ENCODE data around the gene PGAM2. TPM values are rescaled to one million over a fixed set of nuclear protein-coding genes. Genes with fewer than 3 reads are reported as not detected.

Gene PGAM2
- total RNA-seq, 1 experiment from 2014 or later, result 8.7 TPM

- Histone ChIP-seq H4K5ac (ENCODE audit: insufficient read length, low read depth, low read length) (no peak overlapping the region), H3K23ac (ENCODE audit: insufficient read length, low read depth, low read length) (no peak overlapping the region), H3K56ac (ENCODE audit: insufficient read length, low read depth, low read length) (no peak overlapping the region), H2BK12ac (ENCODE audit: insufficient read length, low read depth, low read length) (no peak overlapping the region), H3K27me3 (ENCODE audit: insufficient read depth, low read length) (no peaks in the 10 kb centered on the region; the same call in 1 of the 2 replicates), H2AK5ac (ENCODE audit: insufficient read length, low read length) (no peak overlapping the region), H3K27ac (ENCODE audit: insufficient read length, low read depth, low read length) (no peak overlapping the region), H3K79me1 (ENCODE audit: insufficient read depth, low read depth, low read length, poor library complexity, severe bottlenecking) (no peaks in the 10 kb centered on the region), H3K79me2 (ENCODE audit: insufficient read depth, low read length) (no peaks in the 10 kb centered on the region), H2BK20ac (ENCODE audit: low read depth, low read length, poor library complexity, severe bottlenecking) (no peak overlapping the region), H3K4ac (ENCODE audit: low read depth, low read length) (no peak overlapping the region), H3K4me1 (ENCODE audit: insufficient read depth, low read length) (no peaks in the 10 kb centered on the region; the same call in 1 of the 2 replicates), H3K23me2 (ENCODE audit: insufficient read length, low read depth, low read length, poor library complexity, severe bottlenecking) (peaks cover 10% of the 10 kb centered on the region), H2BK15ac (ENCODE audit: low read depth, low read length) (no peak overlapping the region), H4K8ac (replicated peaks; ENCODE audit: insufficient read length, low read depth, low read length) (no peak overlapping the region), H2BK120ac (ENCODE audit: low read depth, low read length, poor library complexity, severe bottlenecking) (no peak overlapping the region), H4K20me1 (ENCODE audit: control insufficient read depth, insufficient read depth, insufficient read length) (no peaks in the 10 kb centered on the region), H3K14ac (ENCODE audit: insufficient read depth, low read length) (no peak overlapping the region), H2BK5ac (ENCODE audit: insufficient read length, low read length) (no peak overlapping the region), H3T11ph (ENCODE audit: low read length) (no peak overlapping the region), H2AFZ (ENCODE audit: low read length) (no peak overlapping the region), H3K9me3 (ENCODE audit: control insufficient read depth, low read depth, low read length) (no peaks in the 10 kb centered on the region), H4K91ac (ENCODE audit: insufficient read length, low read depth, low read length) (no peak overlapping the region), H3K18ac (ENCODE audit: insufficient read length, low read depth, low read length) (no peak overlapping the region), H3K9ac (ENCODE audit: extremely low read depth, insufficient read length, low read length) (no peak overlapping the region), H3K4me2 (ENCODE audit: insufficient read depth, insufficient read length, low read length) (no peak overlapping the region)
- Mint-ChIP-seq H3K27ac (no peak overlapping the region), H3K4me1 (peaks cover 11 to 18% of the 10 kb centered on the region in 2 experiments), H3K9me3 (no peaks in the 10 kb centered on the region), H3K4me3 (no peak overlapping the region), H3K27me3 (ENCODE audit: low read depth) (peaks cover 16% of the 10 kb centered on the region), H3K36me3 (ENCODE audit: insufficient read depth in 1 of 3, low read depth in 3 of 3) (peaks cover 2 to 20% (median 18%) of the 10 kb centered on the region in 3 experiments)
- no CpG with 5 or more reads among the region's 21 CpGs for WGBS (ENCODE audit: extremely low coverage, insufficient read length, low lambda C conversion rate)
- no peak for DNase-seq
- TF ChIP-seq CTCF (conservative IDR thresholded peaks at IDR 0.05), result no peak
Measured at GRCh38 chr7:44107961-44108767, 42.8 kb upstream of the PGAM2 start.

Measured in H9 (cell line).